NCI-H1092 (cell line): ENCODE data around the gene C18orf63.
"Not testable (repeated sequence)": the region's sequence is repeated elsewhere in the genome, so short reads cannot be mapped to it uniquely, and the experiment has no call there.

Experiments
- DNase-seq: peaks from one replicate; lab custom pipeline; 2025; lab: John Stamatoyannopoulos, UW

Gene C18orf63

DNA sequence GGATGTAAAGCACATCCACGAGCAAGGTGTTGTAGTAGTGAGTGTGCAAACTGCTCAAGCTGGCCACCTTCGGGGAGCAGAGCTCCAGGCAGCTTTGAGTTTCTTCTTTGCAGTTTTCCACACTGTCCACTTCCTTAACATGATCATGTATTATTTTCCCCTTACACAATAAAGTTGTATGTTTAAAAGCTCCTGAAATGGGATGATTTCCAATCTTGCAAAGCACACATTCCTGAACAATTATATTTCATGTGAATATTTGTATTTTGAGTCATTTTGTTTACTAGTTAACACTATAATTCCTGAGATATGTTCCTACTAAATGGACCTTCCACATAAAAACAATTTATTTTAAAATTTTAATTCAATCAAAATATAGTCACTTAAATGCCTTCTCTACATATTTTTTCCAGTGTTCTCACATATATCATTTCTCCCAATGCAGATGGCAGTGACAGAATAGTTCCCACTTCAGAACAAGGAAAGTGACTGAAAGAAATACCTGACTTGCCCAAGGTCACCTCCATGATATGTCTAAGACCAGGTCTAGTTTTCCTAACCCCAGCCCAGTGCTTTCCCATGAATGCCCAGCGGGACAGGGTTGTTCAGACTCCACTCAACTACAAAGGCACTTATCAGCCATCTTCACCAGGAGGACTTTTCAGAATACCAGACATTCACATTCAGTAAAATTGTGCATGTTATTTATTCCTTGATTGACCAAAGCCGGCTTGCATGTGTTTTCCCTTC lies 29.4 kb upstream of the C18orf63 start:
- no peak for DNase-seq

DNA sequence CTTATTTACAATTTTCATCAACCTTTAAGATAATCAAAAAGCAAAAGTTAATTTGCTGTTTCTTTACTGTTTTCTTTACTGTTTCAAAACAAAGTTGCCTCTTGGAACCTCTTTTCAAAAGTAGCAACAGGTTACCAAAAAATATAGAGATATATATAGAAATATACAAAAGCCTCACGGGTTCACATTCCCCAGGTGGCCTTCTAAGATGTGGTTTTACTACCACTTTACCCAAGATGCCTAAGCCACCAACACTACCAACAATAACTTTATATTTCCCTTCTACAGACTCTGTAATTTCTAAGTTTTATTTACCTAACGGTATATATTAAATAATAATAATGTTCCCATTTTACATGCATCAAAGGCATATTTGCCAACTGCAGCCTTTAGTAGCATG lies 28.8 kb upstream of the C18orf63 start:
- no peak for DNase-seq

DNA sequence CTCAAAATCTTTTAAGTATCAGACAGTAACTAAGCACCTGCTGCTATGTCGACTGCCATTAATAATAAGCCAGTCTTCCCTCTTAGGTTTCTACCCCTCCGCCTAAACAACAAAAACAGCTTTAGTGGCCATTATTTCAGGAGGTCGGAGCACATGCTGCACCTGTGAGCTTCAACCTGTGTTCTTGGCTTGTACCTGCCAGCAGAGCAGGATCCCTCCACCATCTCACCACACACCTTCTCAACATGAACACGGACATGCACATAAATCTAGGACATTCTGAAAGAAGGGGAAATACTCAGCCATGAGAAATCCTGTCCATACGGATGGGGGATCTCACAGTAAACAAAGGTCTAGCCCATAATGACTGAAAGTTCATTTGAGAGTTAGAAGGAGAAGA lies 27.6 kb upstream of the C18orf63 start:
- no peak for DNase-seq

DNA sequence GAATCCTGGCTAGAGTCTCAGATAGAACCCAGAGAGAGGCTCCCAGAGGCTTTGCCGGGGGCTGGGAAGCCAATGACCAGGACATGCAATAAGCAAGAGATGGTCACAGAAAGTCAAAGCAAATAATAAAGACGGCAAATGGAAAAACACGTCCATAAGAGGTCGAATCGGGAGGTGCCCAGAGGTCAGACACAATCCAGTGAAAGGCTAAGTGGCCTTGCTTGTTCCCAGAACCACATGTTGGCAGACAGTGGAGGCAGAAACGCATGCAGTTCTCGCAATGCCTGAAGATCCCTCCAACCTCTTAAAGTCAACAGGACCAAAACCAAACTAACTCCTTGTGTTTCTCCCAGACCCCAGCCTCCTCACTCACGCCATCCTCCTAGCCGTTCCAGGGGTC lies 26.9 kb upstream of the C18orf63 start:
- DNase-seq: no peak

DNA sequence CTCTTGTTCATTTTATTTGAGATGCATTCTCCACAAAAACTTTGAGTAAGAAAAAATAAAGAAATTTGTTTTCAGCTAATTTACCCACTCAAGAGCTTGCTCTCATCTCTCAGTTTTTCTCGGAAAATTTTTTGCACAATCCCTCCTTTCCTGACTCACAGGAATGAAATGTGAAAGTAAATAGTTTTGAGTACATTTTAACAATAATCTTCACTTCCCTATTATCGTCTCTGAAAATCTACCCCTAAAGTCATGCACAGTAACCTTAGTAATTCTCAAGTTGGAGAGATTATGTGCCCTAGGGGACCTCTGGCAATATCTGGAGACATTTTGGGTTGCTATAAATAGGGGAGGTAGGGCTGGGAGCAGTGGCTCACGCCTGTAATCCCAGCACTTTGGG lies 26.5 kb upstream of the C18orf63 start:
- DNase-seq: no peak

DNA sequence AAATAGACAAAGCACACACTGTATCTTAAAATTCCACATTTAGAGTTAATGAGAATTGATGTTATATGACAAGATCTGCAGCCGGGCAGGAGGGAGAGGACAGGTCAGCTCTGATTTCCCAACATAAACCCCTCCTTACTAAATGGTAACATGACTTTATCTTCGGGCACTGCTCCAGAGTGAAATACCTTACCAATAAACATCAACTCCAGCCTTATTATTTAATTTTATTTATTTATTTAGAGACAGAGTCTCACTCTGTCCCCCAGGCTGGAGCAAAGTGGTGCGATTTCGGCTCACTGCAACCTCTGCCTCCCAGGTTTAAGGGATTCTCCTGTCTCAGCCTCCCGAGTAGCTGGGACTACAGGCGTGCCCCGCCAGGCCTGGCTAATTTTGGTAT lies 25.6 kb upstream of the C18orf63 start:
- DNase-seq: no peak

DNA sequence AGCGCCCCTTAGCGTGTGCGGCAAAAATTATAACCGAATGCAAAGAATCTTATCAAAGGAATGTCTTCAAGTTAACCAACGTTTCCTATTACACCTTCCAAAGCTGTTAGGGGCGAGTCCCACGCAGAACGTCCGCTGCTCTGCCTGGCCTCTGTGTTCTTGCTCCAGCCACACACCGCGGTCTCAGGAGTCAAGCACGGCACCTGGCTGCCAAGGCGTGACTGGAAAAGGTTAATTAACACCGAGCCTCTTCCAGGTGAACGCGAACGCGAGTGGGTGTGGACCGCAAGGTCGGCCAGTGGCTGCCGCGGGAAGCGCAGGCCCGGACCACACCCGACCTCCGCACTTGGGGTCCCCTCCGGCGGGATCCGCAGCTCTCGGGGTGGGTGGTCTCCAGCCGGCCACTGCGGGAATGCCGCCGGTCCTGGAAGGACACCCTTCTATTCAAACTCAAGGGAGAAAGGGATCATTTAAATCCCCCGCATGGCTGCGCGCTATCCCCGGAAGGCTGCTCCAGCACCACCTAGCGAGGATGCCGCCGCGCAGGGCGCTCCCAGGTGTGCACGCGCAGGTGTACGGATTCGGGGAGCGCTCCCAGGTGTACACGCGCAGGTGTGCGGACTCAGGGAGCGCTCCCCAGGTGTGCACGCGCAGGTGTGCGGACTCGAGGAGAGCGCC lies 24.7 kb upstream of the C18orf63 start:
- DNase-seq: no peak

DNA sequence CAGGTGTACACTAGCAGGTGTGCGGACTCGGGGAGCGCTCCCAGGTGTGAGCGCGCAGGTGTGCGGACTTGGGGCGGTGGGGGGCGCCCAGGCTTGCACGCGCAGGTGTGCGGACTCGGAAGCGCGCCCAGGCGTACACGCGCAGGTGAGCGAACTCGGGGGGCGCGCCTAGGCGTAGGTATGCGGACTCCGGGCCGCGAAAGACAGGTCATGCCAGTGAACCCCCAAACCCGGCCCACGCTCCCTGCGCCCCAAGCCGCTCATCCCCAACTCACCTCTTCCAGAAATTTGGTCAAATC lies 24.2 kb upstream of the C18orf63 start:
- no peak for DNase-seq

DNA sequence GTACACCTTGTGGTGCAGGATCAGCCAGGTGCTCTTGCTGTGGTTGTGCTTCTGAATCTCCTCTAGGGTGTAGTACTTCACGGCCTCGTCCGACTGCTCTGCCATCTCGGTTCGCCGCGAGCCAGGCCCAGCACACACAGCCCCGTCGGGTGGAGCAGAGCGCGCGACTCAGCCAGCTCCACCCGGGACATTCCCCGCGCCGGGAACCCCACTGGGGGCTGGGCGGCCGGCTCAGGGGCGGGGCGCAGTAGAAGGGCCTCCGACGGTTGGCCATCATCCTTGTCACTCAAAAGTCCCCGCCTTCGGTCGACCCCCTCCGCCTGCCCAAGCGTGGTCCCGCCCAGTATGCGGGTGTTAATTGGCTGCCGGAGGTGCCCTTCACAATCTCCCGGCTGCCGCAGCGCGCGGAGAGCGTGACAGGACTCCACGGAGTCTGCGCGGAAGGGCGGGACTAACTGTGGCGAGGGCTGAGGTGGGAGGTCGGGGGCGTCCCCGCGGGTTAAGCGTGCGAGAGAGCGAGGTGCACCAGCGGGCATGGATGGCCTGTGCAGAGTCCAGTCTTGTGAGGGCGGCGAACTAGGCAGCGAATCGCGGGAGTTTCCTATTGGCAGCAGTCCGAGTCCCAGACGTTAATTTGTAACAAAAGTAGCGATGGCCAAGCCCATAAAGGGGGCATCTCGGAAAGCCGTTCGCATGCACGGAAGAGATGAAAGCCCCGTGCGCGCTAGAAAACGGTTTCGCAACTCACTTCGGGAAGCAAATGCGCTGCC lies 23.7 kb upstream of the C18orf63 start, which contains the start of gene CYB5A:
Gene CYB5A, minus strand, starts transcription at position 193 of the 770 bp plus-strand sequence. Its CDS starts 88 bp downstream, at position 105.
- peak; percentile 99 for DNase-seq

DNA sequence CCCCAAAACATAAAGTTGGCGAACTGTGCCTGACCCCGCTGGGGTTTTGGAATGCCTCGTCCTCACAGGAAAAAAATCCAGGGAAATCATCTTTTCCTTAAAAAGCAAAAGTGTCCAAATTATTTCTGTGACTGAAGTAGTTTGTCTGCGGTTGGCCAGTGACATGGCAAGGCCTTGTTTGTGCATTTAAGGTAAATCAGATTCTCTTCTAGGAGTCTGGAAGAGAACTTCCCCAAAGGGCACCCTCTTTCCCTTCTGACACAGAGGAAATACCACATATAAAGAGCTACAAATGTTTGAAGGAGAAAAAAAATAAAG lies 23.1 kb upstream of the C18orf63 start:
- DNase-seq: no peak

DNA sequence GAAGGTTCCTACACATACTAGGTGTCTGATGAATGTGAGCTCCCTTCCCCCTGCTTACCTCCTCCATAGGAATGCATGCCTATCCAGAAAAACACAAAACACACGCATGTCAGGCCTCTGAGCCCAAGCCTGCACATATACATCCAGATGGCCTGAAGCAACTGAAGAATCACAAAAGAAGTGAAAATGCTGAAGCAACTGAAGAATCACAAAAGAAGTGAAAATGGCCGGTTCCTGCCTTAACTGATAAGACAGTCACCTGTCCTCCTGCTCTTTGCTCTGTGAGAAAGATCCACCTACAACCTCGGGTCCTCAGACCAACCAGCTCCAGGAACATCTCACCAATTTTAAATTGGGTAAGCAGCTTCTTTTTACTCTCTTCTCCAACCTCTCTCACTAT lies 22.7 kb upstream of the C18orf63 start:
- not testable (repeated sequence) for DNase-seq

DNA sequence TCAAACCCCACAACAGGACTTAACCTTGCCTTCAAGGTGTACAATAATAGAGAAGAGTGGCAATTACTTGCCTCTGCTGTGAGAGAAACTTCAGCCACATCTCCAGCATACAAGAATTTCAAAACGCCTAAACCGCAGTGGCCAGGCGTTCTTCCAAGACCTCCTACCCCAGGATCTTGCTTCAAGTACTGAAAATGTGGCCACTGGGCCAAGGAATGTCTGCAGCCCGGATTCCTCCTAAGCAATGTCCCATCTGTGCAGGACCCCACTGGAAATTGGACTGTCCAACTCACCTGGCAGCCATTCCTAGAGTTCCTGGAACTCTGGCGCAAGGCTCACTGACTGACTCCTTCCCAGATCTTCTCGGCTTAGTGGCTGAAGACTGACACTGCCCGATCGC lies 21.1 kb upstream of the C18orf63 start:
- DNase-seq: no peak

DNA sequence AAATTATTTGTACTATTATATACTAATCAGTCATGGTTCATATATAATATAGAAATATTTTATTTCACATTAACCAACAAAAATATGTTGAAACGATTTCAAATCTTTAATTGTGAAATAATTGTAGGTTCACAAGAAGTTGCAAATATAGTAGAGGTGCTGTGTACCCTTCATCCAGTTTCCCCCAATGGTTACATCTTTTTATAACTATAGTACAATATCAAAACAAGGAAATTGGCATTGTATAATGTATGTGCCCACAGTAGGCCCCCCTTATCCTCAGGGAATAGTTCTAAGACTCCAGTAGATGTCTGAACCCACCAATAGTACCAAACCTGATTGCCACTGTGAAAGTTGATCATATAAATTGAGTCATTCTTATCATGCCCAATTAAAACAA lies 16.5 kb upstream of the C18orf63 start:
- no peak for DNase-seq

DNA sequence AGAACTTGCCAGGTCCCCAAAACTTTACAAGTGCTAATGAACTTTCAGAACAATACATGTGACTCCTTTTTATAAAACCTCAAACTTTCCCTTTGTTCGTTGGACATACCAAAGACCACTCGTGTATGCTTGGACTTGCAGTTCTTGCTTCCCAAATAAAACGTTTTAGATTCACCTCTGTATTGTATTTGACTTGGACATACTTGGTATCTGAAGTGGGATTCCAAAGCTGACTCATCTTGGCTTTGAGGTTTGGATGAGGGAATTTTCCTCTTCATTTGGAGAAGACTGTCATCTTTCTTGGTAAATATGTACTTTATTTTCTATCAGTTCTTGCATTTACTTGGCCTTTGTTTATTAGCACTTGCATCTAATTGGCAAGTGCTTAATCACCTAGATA lies 15.9 kb upstream of the C18orf63 start:
- DNase-seq: no peak

DNA sequence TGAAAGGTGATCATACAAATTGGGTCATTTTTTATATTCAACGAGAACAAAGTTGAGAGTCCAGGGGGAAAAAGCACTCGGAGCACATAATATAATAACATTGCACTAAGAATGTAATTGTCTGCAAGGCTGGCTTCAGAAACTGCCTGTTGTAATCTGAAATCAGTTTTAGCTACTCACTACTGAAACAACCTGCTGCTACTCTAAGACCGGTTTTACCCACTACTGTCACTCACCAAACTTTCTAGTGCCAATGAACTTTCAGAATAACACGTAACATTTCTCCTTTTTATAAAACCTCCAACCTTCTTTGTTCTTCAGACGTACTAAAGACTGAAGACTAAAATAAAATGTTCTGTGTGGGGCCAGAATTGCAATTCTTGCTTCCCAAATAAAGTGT lies 12.3 kb upstream of the C18orf63 start:
- DNase-seq: no peak

DNA sequence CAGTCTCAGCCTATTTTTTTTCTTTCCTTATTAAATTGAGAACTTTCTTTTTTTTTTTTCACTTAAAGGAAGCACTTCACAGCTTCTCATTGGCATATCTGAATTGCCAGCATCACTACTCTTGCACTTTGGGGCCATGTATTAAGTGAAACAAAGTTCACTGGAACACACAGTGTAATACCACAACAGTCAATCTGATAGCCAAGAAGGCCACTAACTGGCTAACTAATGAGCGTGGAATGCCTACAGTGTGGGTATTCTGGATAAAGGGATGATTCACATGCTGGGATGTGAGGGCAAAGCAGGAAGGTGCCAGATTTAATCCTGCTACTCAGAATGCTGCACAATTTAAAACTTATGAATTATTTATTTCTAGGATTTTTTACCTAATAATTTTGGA lies 11.7 kb upstream of the C18orf63 start:
- DNase-seq: no peak

DNA sequence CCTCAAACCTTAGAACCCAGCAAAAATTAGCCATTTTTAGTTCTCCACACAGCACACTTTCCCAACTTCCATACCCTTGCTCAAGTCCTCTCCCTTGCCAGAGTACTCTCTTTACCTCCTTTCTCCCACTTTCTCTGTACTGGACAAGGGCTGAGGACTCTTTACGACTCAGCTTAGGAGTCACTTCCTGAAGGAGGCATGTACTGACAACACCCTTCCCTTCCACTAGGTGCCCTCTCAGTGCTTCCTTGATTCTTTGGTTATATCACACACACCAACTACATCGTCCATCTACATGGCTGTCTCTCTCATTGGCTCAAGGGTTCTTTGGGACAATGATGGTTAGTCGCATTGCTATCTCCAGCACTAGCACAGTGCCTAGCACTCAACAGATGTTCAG lies 5.2 kb upstream of the C18orf63 start:
- no peak for DNase-seq

DNA sequence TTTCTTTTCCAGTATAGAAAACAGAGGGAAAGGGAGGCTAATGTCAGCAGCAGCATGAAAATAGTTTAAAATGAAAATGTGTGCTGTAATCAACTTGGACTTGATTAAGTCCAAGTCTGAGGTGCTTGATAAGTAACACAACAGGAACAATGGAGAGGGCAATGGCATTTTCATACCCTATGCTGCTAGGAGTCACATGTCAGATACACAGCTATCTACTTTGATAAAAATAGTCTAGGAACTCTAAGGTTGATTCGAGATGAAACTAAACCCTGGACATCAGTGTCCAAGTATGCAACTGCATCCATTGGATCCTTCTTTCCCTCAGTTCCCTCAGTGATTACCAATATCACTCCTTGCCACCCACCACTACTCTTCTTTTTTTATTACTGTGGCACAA lies 4.6 kb upstream of the C18orf63 start:
- no peak for DNase-seq

DNA sequence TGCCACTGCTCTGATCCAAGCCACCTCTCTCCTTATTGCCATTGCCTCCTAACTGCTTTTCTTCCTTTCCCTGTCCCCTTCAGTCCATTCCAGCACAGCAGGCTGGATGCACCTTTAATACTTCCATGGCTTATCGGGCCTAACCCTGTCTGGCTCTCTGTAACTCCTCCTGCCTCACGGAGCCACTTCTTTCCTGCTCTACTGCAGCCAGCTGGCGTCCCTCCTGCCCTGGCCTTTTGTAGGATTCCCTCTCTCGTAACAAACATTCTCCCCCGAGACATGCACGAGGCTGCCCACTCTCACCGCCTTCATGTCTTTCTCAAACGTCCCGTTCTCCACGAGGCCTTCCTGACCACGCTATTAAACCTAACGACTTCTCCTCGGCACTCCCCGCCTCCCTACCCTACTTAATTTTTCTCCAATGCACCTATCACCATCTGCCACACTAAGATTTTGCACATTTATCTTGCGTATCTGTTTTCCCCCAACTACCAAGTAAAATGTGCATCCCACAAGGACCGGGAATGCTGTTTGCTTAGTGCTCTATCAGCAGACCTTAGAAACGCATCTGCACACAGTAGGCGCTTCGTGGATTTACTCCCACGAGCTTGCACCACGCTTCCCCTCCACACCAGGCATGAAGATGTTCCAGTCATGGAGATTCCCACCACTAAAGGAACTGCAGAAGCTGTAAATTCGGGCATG lies 728 bp upstream of the C18orf63 start:
- no peak for DNase-seq

DNA sequence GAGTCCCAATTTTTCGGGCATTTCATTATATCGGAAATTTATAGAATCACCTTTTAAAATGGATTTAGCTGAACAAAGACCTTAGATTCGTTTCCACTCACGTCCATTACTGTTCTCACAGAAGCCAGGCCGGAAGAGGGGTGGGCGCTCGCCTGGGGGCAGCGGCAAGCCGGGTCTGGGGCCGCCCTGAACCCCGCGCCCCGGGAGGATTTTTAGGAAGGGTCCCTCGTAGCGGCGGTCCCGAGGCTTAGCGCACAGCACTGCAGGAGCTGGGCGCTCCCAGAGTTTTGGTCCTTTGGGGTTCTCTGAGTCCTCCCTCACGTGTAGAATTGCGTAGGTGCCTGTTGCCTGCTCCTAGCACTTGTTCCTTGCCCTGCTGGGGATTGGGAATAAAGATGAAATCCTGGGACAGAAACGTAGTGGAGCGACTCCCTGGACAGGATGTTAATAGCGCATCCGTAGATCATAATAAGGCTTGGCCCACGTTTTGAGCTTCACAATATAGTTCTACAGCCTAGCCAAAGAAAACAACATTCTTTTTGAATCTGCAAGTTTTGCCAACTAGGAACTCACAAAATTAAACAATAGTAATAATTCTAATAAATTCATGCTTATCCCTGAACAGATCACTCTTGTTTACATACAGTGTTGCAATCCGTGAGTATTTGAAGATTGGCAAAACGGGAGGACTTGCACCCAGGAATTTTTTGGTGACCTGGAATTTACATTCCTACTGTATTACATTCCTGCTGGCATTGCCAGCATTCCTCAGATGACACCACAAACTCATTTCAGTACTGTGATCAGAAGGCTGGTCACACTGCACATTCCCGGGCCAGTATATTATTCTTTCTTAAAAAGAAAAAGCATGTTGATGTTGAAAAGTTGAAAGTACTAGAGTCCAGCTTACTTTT lies 875 bp downstream of the C18orf63 start:
- DNase-seq: no peak

DNA sequence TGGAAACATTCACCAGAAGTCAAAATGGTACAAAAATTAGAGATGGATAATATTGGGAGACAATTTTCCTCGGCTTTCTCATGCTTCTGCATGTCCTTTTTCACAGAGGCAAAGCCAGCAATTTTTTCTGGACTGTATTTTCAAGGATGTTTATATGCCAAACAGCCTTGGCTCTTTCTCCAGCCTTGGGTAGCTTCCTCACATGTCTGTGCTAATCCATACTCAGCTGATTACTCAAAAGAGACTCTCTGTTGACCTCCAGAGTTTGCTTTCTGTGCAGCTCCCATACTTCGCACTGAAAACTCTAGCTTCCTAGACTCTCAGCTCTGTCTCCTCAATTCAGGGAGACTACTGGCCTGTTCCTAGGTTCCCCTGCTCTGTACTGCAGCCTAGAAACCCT lies 10.6 kb downstream of the C18orf63 start:
- no peak for DNase-seq

DNA sequence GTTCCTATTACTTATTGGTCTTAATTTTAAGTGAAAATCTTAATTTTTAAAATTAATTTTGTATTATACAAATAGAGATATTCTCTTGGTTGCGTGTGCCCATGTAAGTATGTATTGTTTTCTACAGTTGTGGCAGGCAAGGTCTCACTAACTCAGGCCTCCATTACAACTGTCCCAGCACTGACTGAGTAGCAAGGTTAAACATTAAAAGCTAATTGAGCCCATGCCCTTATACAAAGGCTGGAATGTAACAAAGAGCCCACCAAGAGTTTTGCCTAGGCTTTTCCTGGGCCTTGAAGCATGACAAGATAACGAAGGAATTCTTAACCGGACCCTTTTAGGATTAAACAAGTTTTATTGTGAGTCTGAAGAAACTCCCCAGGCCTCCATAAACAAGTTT lies 11.2 kb downstream of the C18orf63 start:
- DNase-seq: not testable (repeated sequence)
